ENCODE results near the gene LYRM7.

Gene LYRM7

GRCh38 chr5:131164191-131165118 lies 6.3 kb upstream of the LYRM7 start:
- H3K4me1 ChIP-seq (ENCODE audit: low read length) = peaks cover 6% of the 10 kb centered on the region; the same call in 1 of the 2 replicates
- peaks cover 16% of the 10 kb centered on the region for H3K36me3 ChIP-seq (replicated peaks; ENCODE audit: insufficient read depth, low read length)
- peak overlapping the region; percentile 74 for H3K27ac ChIP-seq (ENCODE audit: low read length)
- peaks cover 54% of the 10 kb centered on the region for H3K79me2 ChIP-seq (ENCODE audit: low read length)
- no peaks in the 10 kb centered on the region for H3K27me3 ChIP-seq (replicated peaks; ENCODE audit: insufficient read depth, low read length)
- peak; percentile 75 for DNase-seq
- no peaks in the 10 kb centered on the region for H3K9me2 ChIP-seq (replicated peaks; ENCODE audit: insufficient read depth, low read length)
- H4K20me1 ChIP-seq (ENCODE audit: insufficient read depth, low read length) = 0 out of 2 replicates have a peak, but pooled peaks cover 2% of the 10 kb centered on the region
- H3K9ac ChIP-seq (ENCODE audit: low read length) = peak overlapping the region; percentile 77
- H3K9me3 ChIP-seq (replicated peaks; ENCODE audit: insufficient read depth, low read length) = no peaks in the 10 kb centered on the region
- TF ChIP-seq CTCF (IDR thresholded peaks at IDR 0.05; ENCODE audit: low read length) (no peak), EZH2phosphoT487 (IDR thresholded peaks at IDR 0.05; ENCODE audit: low read length) (no peak), EZH2 (optimal IDR thresholded peaks at IDR 0.05; ENCODE audit: low read depth, low read length) (no peak)
- H2AFZ ChIP-seq (ENCODE audit: low read length) = peak overlapping the region; percentile 52
- H3K4me2 ChIP-seq (ENCODE audit: low read depth, low read length) = peak overlapping the region; percentile 89
- H3K4me3 ChIP-seq (ENCODE audit: low read length) = peak overlapping the region; percentile 82
- peaks cover 16% of the 10 kb centered on the region for H3F3A ChIP-seq (ENCODE audit: insufficient read depth, low read length)

GRCh38 chr5:131165119-131165727 lies 5.5 kb upstream of the LYRM7 start, which contains the start of gene HINT1:
Gene HINT1 (minus strand): TSS chr5:131165256. CDS start chr5:131165205, 51 bp downstream.
- Histone ChIP-seq H3K9me3 (replicated peaks; ENCODE audit: insufficient read depth, low read length) (no peaks in the 10 kb centered on the region), H3K9me2 (replicated peaks; ENCODE audit: insufficient read depth, low read length) (no peaks in the 10 kb centered on the region), H3K79me2 (ENCODE audit: low read length) (peaks cover 46% of the 10 kb centered on the region), H4K20me1 (ENCODE audit: insufficient read depth, low read length) (0 out of 2 replicates have a peak, but pooled peaks cover 2% of the 10 kb centered on the region), H3K27ac (ENCODE audit: low read length) (peak within 1 kb of the TSS; percentile 74), H3K36me3 (replicated peaks; ENCODE audit: insufficient read depth, low read length) (peaks cover 11% of the 10 kb centered on the region), H3K4me1 (ENCODE audit: low read length) (peaks cover 11% of the 10 kb centered on the region; the same call in 1 of the 2 replicates), H3F3A (ENCODE audit: insufficient read depth, low read length) (peaks cover 16% of the 10 kb centered on the region), H3K4me2 (ENCODE audit: low read depth, low read length) (peak within 1 kb of the TSS; percentile 89), H3K9ac (ENCODE audit: low read length) (peak within 1 kb of the TSS; percentile 77), H3K27me3 (replicated peaks; ENCODE audit: insufficient read depth, low read length) (no peaks in the 10 kb centered on the region), H2AFZ (ENCODE audit: low read length) (peak within 1 kb of the TSS; percentile 93), H3K4me3 (ENCODE audit: low read length) (peak within 1 kb of the TSS; percentile 82)
- TF ChIP-seq EZH2phosphoT487 (IDR thresholded peaks at IDR 0.05; ENCODE audit: low read length) (no peak), CTCF (IDR thresholded peaks at IDR 0.05; ENCODE audit: low read length) (no peak), EZH2 (optimal IDR thresholded peaks at IDR 0.05; ENCODE audit: low read depth, low read length) (no peak)
- DNase-seq = peak; percentile 95

- TF ChIP-seq CTCF (IDR thresholded peaks at IDR 0.05; ENCODE audit: low read length) = no peak
- no peak for TF ChIP-seq EZH2phosphoT487 (IDR thresholded peaks at IDR 0.05; ENCODE audit: low read length)
- TF ChIP-seq EZH2 (optimal IDR thresholded peaks at IDR 0.05; ENCODE audit: low read depth, low read length) = no peak
- Histone ChIP-seq H3F3A (ENCODE audit: insufficient read depth, low read length) (peaks cover 26% of the 10 kb centered on the region), H3K4me1 (ENCODE audit: low read length) (peaks cover 15% of the 10 kb centered on the region), H3K79me2 (ENCODE audit: low read length) (peaks cover 37% of the 10 kb centered on the region), H3K27ac (ENCODE audit: low read length) (no peak overlapping the region), H3K9ac (ENCODE audit: low read length) (no peak overlapping the region), H3K36me3 (replicated peaks; ENCODE audit: insufficient read depth, low read length) (peaks cover 3% of the 10 kb centered on the region; the same call in 1 of the 2 replicates), H2AFZ (ENCODE audit: low read length) (no peak overlapping the region), H3K27me3 (replicated peaks; ENCODE audit: insufficient read depth, low read length) (no peaks in the 10 kb centered on the region), H3K4me3 (ENCODE audit: low read length) (no peak overlapping the region), H3K9me2 (replicated peaks; ENCODE audit: insufficient read depth, low read length) (no peaks in the 10 kb centered on the region), H3K4me2 (ENCODE audit: low read depth, low read length) (no peak overlapping the region), H4K20me1 (ENCODE audit: insufficient read depth, low read length) (no peaks in the 10 kb centered on the region), H3K9me3 (replicated peaks; ENCODE audit: insufficient read depth, low read length) (no peaks in the 10 kb centered on the region)
- DNase-seq = no peak
Observed at GRCh38 chr5:131167615-131168014, 3.1 kb upstream of the LYRM7 start.

All from MM.1S (cell line).